ENCODE measurements around the gene PTCD1.

GRCh38 chr7:99379043-99379577 is 59.5 kb downstream of the PTCD1 start:
- no peak for TF ChIP-seq CTCF (IDR thresholded peaks at IDR 0.05; ENCODE audit: insufficient read depth, low read depth, low read length)
- no peak for TF ChIP-seq EZH2 (IDR thresholded peaks at IDR 0.05; ENCODE audit: insufficient read depth, low read length)
